HCT116 (cell line): ENCODE results near the gene SARS2. TPM values are rescaled to one million over a fixed set of nuclear protein-coding genes. Genes with fewer than 3 reads are reported as not detected.
A peak's percentile ranks its signal among the peaks of the same experiment; 100 is the strongest.

ENCODE experiments used
- ATAC-seq: fragments of 200-7000 bp; cut with Tn5 transposase; 2 replicates; pipeline ENCODE4 v1.9.1; 2020; ENCODE audit warnings: mild to moderate bottlenecking, moderate library complexity
- BruUV-seq: library from RNA; stranded (reverse); fragments of 400-500 nt; replicated peaks from 2 replicates; lab custom pipeline; 2021; lab: Mats Ljungman, UMichigan
- CTCF ChIA-PET: fragments of 300-600 bp; sonication (Branson Sonifier 250); formaldehyde crosslinking; loops from one replicate; lab custom pipeline; 2021; ENCODE audit warnings: antibody characterized with exemption; lab: Charles Lee
- POLR2A ChIA-PET: fragments of 300-600, 350-600 bp; sonication (Branson Sonifier 250); formaldehyde crosslinking; loops from one replicate; lab custom pipeline; 2021; ENCODE audit warnings: antibody characterized with exemption; lab: Charles Lee
- RAD21 ChIA-PET, 2 experiments: fragments of 300-600 bp; sonication (Branson Sonifier 250); formaldehyde crosslinking; loops; one replicate each; lab custom pipeline; 2023; ENCODE audit warnings: low total read pairs in 2 of 2; ENCODE audit not compliant: uncharacterized antibody in 2 of 2, unreplicated experiment in 2 of 2, low non-redundant PET in 1 of 2; lab: Charles Lee
- DNase-seq: peaks from one replicate; pipeline ENCODE4 v3.0.0-alpha.2; 2010; ENCODE audit warnings: low read depth, low spot score
- H2AFZ ChIP-seq: fragments of 200-600 bp; shearing (Covaris generic), sonication (generic); 2 replicates; pipeline ENCODE4 v1.6.1; 2017; ENCODE audit warnings: low read depth, mixed run types, mixed read lengths, antibody characterized with exemption, low read length; ENCODE audit not compliant: poor library complexity, severe bottlenecking
- H3K27ac ChIP-seq: 2 replicates; pipeline ENCODE4 v1.5.1; 2012; ENCODE audit warnings: low read depth, low read length
- H3K27me3 ChIP-seq: fragments of 200-600 bp; sonication (generic); 2 replicates; pipeline ENCODE4 v1.6.1; 2016; ENCODE audit warnings: mixed run types, low read length, mixed read lengths; ENCODE audit not compliant: insufficient read depth
- H3K36me3 ChIP-seq, 2 experiments: fragments of 200-500 bp in 1 of 2; fragments of 200-600 bp in 1 of 2; sonication (Bioruptor generic) in 1 of 2; sonication (generic) in 1 of 2; 2 replicates each; pipeline versions ENCODE4 v1.5.1 to v1.6.1; 2014 to 2016; ENCODE audit warnings: low read length in 2 of 2, inconsistent platforms in 1 of 2, mixed read lengths in 1 of 2, mixed run types in 1 of 2; ENCODE audit not compliant: insufficient read depth in 2 of 2, control insufficient read depth in 1 of 2
- H3K4me1 ChIP-seq, 2 experiments: fragments of 200-600 bp in 1 of 2; sonication (generic) in 1 of 2; 2 replicates each; pipeline versions ENCODE4 v1.5.1 to v1.6.1; 2012 to 2017; ENCODE audit warnings: low read length in 2 of 2, inconsistent platforms in 1 of 2, mild to moderate bottlenecking in 1 of 2, mixed read lengths in 1 of 2, mixed run types in 1 of 2, moderate library complexity in 1 of 2; ENCODE audit not compliant: insufficient read depth in 2 of 2, control insufficient read depth in 1 of 2
- H3K4me2 ChIP-seq: fragments of 200-600 bp; sonication (generic); 2 replicates; pipeline ENCODE4 v1.6.1; 2017; ENCODE audit warnings: mixed run types, low read length, mixed read lengths
- H3K4me3 ChIP-seq, 2 experiments: fragments of 200-600 bp in 1 of 2; sonication (generic) in 1 of 2; replicated peaks in 1 of 2; 2 replicates each; pipeline ENCODE4 v1.5.1; 2011 to 2016; ENCODE audit warnings: low read length in 2 of 2, control low read depth in 1 of 2, low read depth in 1 of 2, mild to moderate bottlenecking in 1 of 2, mixed read lengths in 1 of 2, mixed run types in 1 of 2
- H3K79me2 ChIP-seq: fragments of 200-600 bp; sonication (generic); 2 replicates; pipeline ENCODE4 v1.6.1; 2017; ENCODE audit warnings: mild to moderate bottlenecking, mixed run types, low read length, moderate library complexity, mixed read lengths; ENCODE audit not compliant: insufficient read depth
- H3K9ac ChIP-seq: fragments of 200-600 bp; sonication (generic); 2 replicates; pipeline ENCODE4 v1.6.1; 2016; ENCODE audit warnings: low read length, mixed read lengths
- H3K9me2 ChIP-seq: fragments of 200-600 bp; sonication (generic), shearing (Covaris generic); 2 replicates; pipeline ENCODE4 v1.6.1; 2017; ENCODE audit warnings: mixed run types, mild to moderate bottlenecking, moderate library complexity; ENCODE audit not compliant: insufficient read depth
- H3K9me3 ChIP-seq, 2 experiments: fragments of 200-500 bp in 1 of 2; fragments of 200-600 bp in 1 of 2; sonication (Bioruptor generic) in 1 of 2; sonication (generic) in 1 of 2; 2 replicates each; pipeline ENCODE4 v1.6.1; 2014 to 2017; ENCODE audit warnings: low read length in 2 of 2, mixed read lengths in 2 of 2, inconsistent platforms in 1 of 2, low read depth in 1 of 2, mild to moderate bottlenecking in 1 of 2, mixed run types in 1 of 2, moderate library complexity in 1 of 2; ENCODE audit not compliant: control insufficient read depth in 1 of 2, insufficient read depth in 1 of 2
- H4K20me1 ChIP-seq: fragments of 200-600 bp; sonication (generic), shearing (Covaris generic); 2 replicates; pipeline ENCODE4 v1.6.1; 2017; ENCODE audit warnings: mixed run types, mild to moderate bottlenecking, moderate library complexity; ENCODE audit not compliant: insufficient read depth
- ATF3 ChIP-seq: IDR thresholded peaks from 2 replicates; pipeline ENCODE4 v1.6.1; 2012
- CEBPB ChIP-seq: IDR thresholded peaks from 2 replicates; pipeline ENCODE4 v1.6.1; 2012; ENCODE audit warnings: low read depth
- CTCF ChIP-seq, 3 experiments: fragments of 200-600 bp in 1 of 3; sonication (generic) in 1 of 3; IDR thresholded peaks in 2 of 3; conservative IDR thresholded peaks in 1 of 3; 2 replicates each; pipeline ENCODE4 v1.5.1; 2012 to 2017; ENCODE audit warnings: low read depth in 2 of 3, low read length in 2 of 3, antibody characterized with exemption in 1 of 3, borderline replicate concordance in 1 of 3, control low read depth in 1 of 3, mild to moderate bottlenecking in 1 of 3, mixed read lengths in 1 of 3, mixed run types in 1 of 3, moderate library complexity in 1 of 3; ENCODE audit not compliant: insufficient read depth in 1 of 3
- EGR1 ChIP-seq: IDR thresholded peaks from 2 replicates; pipeline ENCODE4 v1.6.1; 2012; ENCODE audit warnings: low read depth
- ELF1 ChIP-seq: IDR thresholded peaks from 2 replicates; pipeline ENCODE4 v1.6.1; 2012; ENCODE audit warnings: low read depth, borderline replicate concordance
- EZH2 ChIP-seq: fragments of 200-600 bp; sonication (generic); IDR thresholded peaks from 2 replicates; pipeline ENCODE4 v1.6.1; 2017; ENCODE audit warnings: antibody characterized with exemption, mixed run types
- MAX ChIP-seq: IDR thresholded peaks from 2 replicates; pipeline ENCODE4 v1.6.1; 2012
- POLR2AphosphoS5 ChIP-seq: IDR thresholded peaks from 2 replicates; pipeline ENCODE4 v1.6.1; 2011; ENCODE audit warnings: mild to moderate bottlenecking, low read depth, low read length, moderate library complexity
- RAD21 ChIP-seq: IDR thresholded peaks from 2 replicates; pipeline ENCODE4 v1.6.1; 2012; ENCODE audit warnings: low read depth, mild to moderate bottlenecking
- SP1 ChIP-seq: IDR thresholded peaks from 2 replicates; pipeline ENCODE4 v1.6.1; 2012; ENCODE audit warnings: low read depth
- YY1 ChIP-seq: IDR thresholded peaks from 2 replicates; pipeline ENCODE4 v1.6.1; 2011; ENCODE audit warnings: low read length, low read depth, moderate library complexity, mild to moderate bottlenecking; ENCODE audit not compliant: insufficient replicate concordance; ENCODE audit errors: extremely low read depth
- ZNF274 ChIP-seq: fragments of 200-500 bp; sonication (Bioruptor generic); IDR thresholded peaks from 2 replicates; pipeline ENCODE4 v1.6.1; 2014; ENCODE audit warnings: mild to moderate bottlenecking, low read depth, low read length, inconsistent platforms
- intact Hi-C: fragments of 100-400 bp; cut with micrococcal nuclease; formaldehyde crosslinking; loops from 2 replicates; pipeline ENCODE4 v1.10.0; 2022
- total RNA-seq: library from RNA; stranded (reverse); gene quantifications from one replicate; pipeline ENCODE4 v1.2.1, GENCODE V29; 2021; ENCODE audit not compliant: unreplicated experiment

The SARS2 gene
- total RNA-seq, 1 experiment from 2014 or later: 58.2 TPM

GRCh38 chr19:38952395-38953165 is 22.0 kb upstream of the SARS2 start:
- Histone ChIP-seq H2AFZ (peak overlapping the region; percentile 52), H3K4me3 (no peak overlapping the region), H3K4me1 (peaks cover 3 to 10% of the 10 kb centered on the region in 2 experiments), H3K79me2 (no peaks in the 10 kb centered on the region), H3K9me3 (no peaks in the 10 kb centered on the region), H3K9ac (no peak overlapping the region), H3K4me2 (peak overlapping the region; percentile 48)
- ChIA-PET POLR2A (interaction anchor here (1.2 to 1.5 kb wide), 2 partner anchors 103 to 446 kb away, joined by 3 read pairs; no protein-coding TSS in a partner anchor), RAD21 (no interaction called here)
- BruUV-seq: no TSS peak
- DNase-seq: no peak
- TF ChIP-seq RAD21 (peak; percentile 73), EGR1 (no peak), CTCF (IDR thresholded peaks at IDR 0.05 in 2 of 3, conservative IDR thresholded peaks at IDR 0.05 in 1 of 3; ENCODE audit: borderline replicate concordance in 1 of 3, insufficient read depth in 1 of 3, low read depth in 2 of 3, low read length in 2 of 3) (peak; percentile 38 to 48 (median 45); a peak in 5 of 6 replicates), POLR2AphosphoS5 (no peak)
- TF ChIP-seq, all 23 proteins: peak for 2
- ATAC-seq: peak; percentile 87
- Histone ChIP-seq H3K9me2 (no peaks in the 10 kb centered on the region), H3K27ac (no peak overlapping the region), H3K36me3 (no peaks in the 10 kb centered on the region), H4K20me1 (no peaks in the 10 kb centered on the region), H3K27me3 (no peaks in the 10 kb centered on the region)
- CTCF ChIA-PET: interaction anchor here (1.4 to 1.6 kb wide), 2 partner anchors 474 to 550 kb away, joined by 3 to 6 read pairs; partner anchors contain the start of gene FAM98C
- intact Hi-C loops: loop anchor here (1.0 kb wide), 1 partner anchor 437 kb away; no protein-coding TSS in a partner anchor

- RAD21 ChIA-PET: interaction anchor here in 1 of 2 experiments (0.7 kb wide), 1 partner anchor 304 kb away, joined by 4 read pairs; no protein-coding TSS in a partner anchor
- DNase-seq: no peak
- Histone ChIP-seq H3K79me2 (no peaks in the 10 kb centered on the region), H2AFZ (no peak overlapping the region), H4K20me1 (no peaks in the 10 kb centered on the region), H3K36me3 (no peaks in the 10 kb centered on the region), H3K27me3 (no peaks in the 10 kb centered on the region), H3K4me2 (no peak overlapping the region), H3K9ac (no peak overlapping the region), H3K4me1 (peaks cover 3 to 10% of the 10 kb centered on the region in 2 experiments), H3K4me3 (no peak overlapping the region), H3K9me3 (no peaks in the 10 kb centered on the region), H3K9me2 (no peaks in the 10 kb centered on the region), H3K27ac (no peak overlapping the region)
- no TSS peak for BruUV-seq
- POLR2A ChIA-PET: no interaction called here
- CTCF ChIA-PET: interaction anchor here (1.0 to 1.6 kb wide), 2 partner anchors 20 to 473 kb away, joined by 3 read pairs; partner anchors contain the start of genes MRPS12 and SARS2
- intact Hi-C loops: no loop called here
- ATAC-seq: no peak
- TF ChIP-seq MAX: no peak
- no peak for TF ChIP-seq ATF3
- no peak for TF ChIP-seq YY1
- TF ChIP-seq CTCF (IDR thresholded peaks at IDR 0.05 in 2 of 3, conservative IDR thresholded peaks at IDR 0.05 in 1 of 3; ENCODE audit: borderline replicate concordance in 1 of 3, insufficient read depth in 1 of 3, low read depth in 2 of 3, low read length in 2 of 3): no peak
- no peak for TF ChIP-seq CEBPB
- TF ChIP-seq POLR2AphosphoS5: no peak
- no peak for TF ChIP-seq ZNF274
- no peak for TF ChIP-seq ELF1
- TF ChIP-seq SP1: no peak
- TF ChIP-seq EZH2: no peak
These were observed 20.6 kb upstream of the SARS2 start for GRCh38 chr19:38951187-38951586.
